Vagina (tissue), 2 donors: ENCODE data around the gene SHANK3. TPM values are rescaled to one million over a fixed set of nuclear protein-coding genes. Genes with fewer than 3 reads are reported as not detected.

Experiments used
- DNase-seq, 2 donors: peaks; one replicate each; pipeline ENCODE4 v3.0.0-alpha.2; 2017; ENCODE audit errors: extremely low spot score in 2 of 2
- H3K27ac ChIP-seq: fragments of 200-600 bp; sonication (generic); one replicate; pipeline ENCODE4 v1.5.1; 2019
- H3K27me3 ChIP-seq: fragments of 200-600 bp; sonication (generic); one replicate; pipeline ENCODE4 v1.5.1; 2019
- H3K36me3 ChIP-seq, 2 donors: fragments of 200-600 bp; sonication (generic); one replicate each; pipeline ENCODE4 v1.5.1; 2017 to 2019
- H3K4me1 ChIP-seq: fragments of 200-600 bp; sonication (generic); one replicate; pipeline ENCODE4 v1.5.1; 2019
- H3K4me3 ChIP-seq, 2 donors: fragments of 200-600 bp; sonication (generic); 1 replicate in 1 of 2; 2 replicates in 1 of 2; pipeline ENCODE4 v1.5.1; 2016 to 2019
- H3K9me3 ChIP-seq: fragments of 200-600 bp; sonication (generic); one replicate; pipeline ENCODE4 v1.5.1; 2019
- POLR2A ChIP-seq, 2 donors: fragments of 450-650 bp; IDR thresholded peaks; one replicate each; pipeline ENCODE4 v1.6.1; 2017; ENCODE audit warnings: antibody characterized with exemption in 2 of 2, mild to moderate bottlenecking in 2 of 2, moderate library complexity in 2 of 2
- POLR2AphosphoS5 ChIP-seq, 2 donors: sonication (generic); formaldehyde crosslinking; IDR thresholded peaks; one replicate each; pipeline ENCODE4 v1.9.0; 2017; ENCODE audit warnings: antibody characterized with exemption in 2 of 2, mild to moderate bottlenecking in 2 of 2, low read depth in 1 of 2; ENCODE audit not compliant: insufficient read depth in 1 of 2
- intact Hi-C: fragments of 100-400 bp; cut with DNase I; formaldehyde crosslinking; loops from one replicate; pipeline ENCODE4 v1.15.1; 2023
- total RNA-seq: library from RNA; depleted of rRNA; stranded (reverse); fragments of >200 nt; gene quantifications from one replicate; pipeline ENCODE4 v1.2.3, GENCODE V29; 2016
- TF ChIP-seq, protein P1 (sequence below), 3 experiments: fragments of 450-650 bp in 2 of 3; fragments of 200-600 bp in 1 of 3; sonication (generic) in 1 of 3; IDR thresholded peaks; one replicate each; pipeline ENCODE4 v1.5.1; 2017 to 2019; ENCODE audit warnings: antibody characterized with exemption in 3 of 3, mild to moderate bottlenecking in 2 of 3, moderate library complexity in 2 of 3

SHANK3 gene
- total RNA-seq, 1 donor from 2014 or later, result 20.4 TPM

DNA sequence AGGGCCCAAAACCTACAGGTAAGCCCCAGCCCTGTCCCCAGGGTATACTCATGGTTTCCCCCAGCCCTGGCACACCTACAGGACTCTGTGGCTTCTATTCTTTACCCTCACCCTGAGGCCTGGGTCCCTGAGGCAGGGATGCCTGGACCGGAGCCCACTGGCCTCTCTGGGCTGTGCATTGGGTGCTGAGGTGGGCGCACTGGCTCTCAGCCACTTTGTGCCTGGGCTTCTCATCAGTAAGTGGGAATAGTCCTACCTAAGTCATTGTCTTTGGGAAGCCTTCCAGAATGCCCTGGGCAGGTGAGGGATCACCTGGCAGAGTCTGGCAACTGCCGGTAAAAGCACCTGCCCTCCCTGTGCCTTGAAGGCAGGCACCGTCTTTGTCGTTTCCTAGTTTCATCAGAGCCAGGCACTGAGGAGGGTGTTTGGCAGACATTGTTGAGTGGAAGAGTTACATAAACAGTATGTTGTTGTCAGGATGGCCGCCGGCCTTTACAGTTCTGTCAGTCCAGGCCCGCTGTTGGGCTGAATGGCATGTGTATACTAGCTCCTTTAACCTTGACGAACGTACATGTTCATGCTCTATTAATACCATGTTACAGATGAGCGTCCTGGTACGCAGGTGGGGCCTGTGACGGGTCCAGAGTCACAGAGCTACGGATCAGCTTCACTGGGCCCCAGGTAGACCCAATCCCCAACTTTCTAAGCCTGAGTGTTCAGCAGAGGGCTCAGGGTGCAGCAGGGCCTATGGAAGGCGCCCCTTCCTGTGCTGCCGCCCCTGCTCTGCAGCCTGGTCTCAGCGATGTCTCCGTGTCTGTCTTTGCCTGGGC is 23.0 kb downstream of the SHANK3 start:
- TF ChIP-seq, protein P1, sequence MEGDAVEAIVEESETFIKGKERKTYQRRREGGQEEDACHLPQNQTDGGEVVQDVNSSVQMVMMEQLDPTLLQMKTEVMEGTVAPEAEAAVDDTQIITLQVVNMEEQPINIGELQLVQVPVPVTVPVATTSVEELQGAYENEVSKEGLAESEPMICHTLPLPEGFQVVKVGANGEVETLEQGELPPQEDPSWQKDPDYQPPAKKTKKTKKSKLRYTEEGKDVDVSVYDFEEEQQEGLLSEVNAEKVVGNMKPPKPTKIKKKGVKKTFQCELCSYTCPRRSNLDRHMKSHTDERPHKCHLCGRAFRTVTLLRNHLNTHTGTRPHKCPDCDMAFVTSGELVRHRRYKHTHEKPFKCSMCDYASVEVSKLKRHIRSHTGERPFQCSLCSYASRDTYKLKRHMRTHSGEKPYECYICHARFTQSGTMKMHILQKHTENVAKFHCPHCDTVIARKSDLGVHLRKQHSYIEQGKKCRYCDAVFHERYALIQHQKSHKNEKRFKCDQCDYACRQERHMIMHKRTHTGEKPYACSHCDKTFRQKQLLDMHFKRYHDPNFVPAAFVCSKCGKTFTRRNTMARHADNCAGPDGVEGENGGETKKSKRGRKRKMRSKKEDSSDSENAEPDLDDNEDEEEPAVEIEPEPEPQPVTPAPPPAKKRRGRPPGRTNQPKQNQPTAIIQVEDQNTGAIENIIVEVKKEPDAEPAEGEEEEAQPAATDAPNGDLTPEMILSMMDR (IDR thresholded peaks at IDR 0.05), result no peak
- TF ChIP-seq POLR2AphosphoS5 (IDR thresholded peaks at IDR 0.05; ENCODE audit: insufficient read depth in 1 of 2, low read depth in 1 of 2), result no peak
- no peak for TF ChIP-seq POLR2A (IDR thresholded peaks at IDR 0.05)
- H3K27ac ChIP-seq, result no peak overlapping the region
- DNase-seq, result no peak

DNA sequence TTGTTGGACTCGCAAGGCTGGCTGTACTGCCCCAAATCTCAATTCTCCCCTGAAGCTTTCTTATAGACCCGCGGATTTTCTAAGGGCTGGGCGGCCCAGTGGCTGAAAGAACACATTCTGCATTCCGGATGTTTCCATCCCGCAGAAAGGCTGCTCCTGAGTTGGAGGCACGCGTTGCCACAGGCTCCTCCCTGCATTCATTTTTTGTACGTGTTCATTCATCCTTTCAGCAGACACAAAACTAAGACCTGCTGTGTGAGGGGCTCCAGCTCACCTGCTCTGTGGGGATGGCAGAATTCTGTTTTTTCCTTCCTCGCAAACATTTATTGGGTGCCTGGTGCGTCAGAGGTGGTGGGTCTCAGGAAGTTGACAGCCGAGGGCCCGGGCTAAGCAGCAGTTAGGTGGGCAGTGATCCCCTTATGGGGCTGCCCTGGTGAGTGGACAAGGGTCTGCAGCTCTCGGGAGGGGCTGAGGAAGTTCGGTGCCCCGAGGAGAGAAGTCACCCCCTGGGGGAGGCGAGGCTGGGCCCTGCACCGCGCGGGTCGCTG is 23.7 kb downstream of the SHANK3 start:
- intact Hi-C loops, result no loop called here
- Histone ChIP-seq H3K4me3 (peak overlapping the region; percentile 43 to 55), H3K4me1 (peaks cover 47% of the 10 kb centered on the region), H3K27me3 (no peaks in the 10 kb centered on the region), H3K9me3 (no peaks in the 10 kb centered on the region), H3K27ac (no peak overlapping the region), H3K36me3 (no peaks in the 10 kb centered on the region)
- no peak for DNase-seq
- TF ChIP-seq POLR2A (IDR thresholded peaks at IDR 0.05) (no peak), POLR2AphosphoS5 (IDR thresholded peaks at IDR 0.05; ENCODE audit: insufficient read depth in 1 of 2, low read depth in 1 of 2) (no peak)
- TF ChIP-seq, protein P1 (IDR thresholded peaks at IDR 0.05), result no peak

More for the DNA sequence above, 23.0 kb downstream of the SHANK3 start:
- intact Hi-C loops, result no loop called here
- no peaks in the 10 kb centered on the region for H3K36me3 ChIP-seq
- H3K4me1 ChIP-seq, result peaks cover 46% of the 10 kb centered on the region
- no peak overlapping the region for H3K4me3 ChIP-seq
- no peaks in the 10 kb centered on the region for H3K9me3 ChIP-seq
- H3K27me3 ChIP-seq, result no peaks in the 10 kb centered on the region

DNA sequence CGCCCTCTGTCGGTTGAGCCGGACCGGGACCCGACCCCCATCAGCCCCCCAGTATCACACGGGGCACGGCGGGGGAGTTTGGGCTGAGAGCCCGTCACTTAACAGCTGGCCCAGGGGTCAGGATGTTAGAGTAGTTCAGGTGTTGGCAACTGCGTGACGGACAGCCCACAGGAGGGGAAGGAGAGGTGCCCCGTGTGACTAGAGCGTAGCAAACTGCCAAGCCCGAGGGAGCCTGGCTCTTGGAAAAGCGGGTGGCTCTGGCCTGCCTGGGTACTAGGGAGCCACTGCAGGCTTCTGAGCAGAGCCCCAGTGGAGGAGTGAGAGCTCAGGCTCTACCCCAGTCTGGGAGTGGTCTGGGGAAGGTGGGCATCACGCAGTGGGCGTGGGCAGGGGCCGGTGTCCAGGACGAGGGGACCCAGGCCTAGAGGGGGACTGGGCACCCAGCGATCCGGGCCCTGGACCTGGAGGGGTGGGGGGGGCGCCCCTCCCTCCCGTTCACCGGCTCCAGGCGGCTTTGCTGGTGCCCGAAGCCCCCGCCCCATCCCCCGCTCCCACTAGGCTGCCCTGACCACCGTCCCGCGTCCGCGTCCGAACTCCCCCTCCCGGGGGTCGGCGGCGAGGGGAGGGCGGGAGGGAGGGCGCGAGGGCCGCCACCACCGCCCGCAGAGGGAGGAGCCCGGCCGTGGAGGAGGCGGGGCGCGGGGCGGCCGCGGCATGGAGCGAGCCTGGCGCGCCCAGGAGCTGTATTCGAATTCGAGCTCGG is 24.4 kb downstream of the SHANK3 start:
- DNase-seq, result no peak
- Histone ChIP-seq H3K4me3 (peak overlapping the region; percentile 43 to 55), H3K27me3 (no peaks in the 10 kb centered on the region), H3K9me3 (no peaks in the 10 kb centered on the region), H3K27ac (peak overlapping the region; percentile 65), H3K36me3 (no peaks in the 10 kb centered on the region), H3K4me1 (peaks cover 47% of the 10 kb centered on the region)
- TF ChIP-seq POLR2AphosphoS5 (IDR thresholded peaks at IDR 0.05; ENCODE audit: insufficient read depth in 1 of 2, low read depth in 1 of 2) (no peak), POLR2A (IDR thresholded peaks at IDR 0.05) (no peak)
- TF ChIP-seq, protein P1 (IDR thresholded peaks at IDR 0.05), result peak in 1 of 3 experiments; percentile 22
- intact Hi-C loops, result no loop called here

DNA sequence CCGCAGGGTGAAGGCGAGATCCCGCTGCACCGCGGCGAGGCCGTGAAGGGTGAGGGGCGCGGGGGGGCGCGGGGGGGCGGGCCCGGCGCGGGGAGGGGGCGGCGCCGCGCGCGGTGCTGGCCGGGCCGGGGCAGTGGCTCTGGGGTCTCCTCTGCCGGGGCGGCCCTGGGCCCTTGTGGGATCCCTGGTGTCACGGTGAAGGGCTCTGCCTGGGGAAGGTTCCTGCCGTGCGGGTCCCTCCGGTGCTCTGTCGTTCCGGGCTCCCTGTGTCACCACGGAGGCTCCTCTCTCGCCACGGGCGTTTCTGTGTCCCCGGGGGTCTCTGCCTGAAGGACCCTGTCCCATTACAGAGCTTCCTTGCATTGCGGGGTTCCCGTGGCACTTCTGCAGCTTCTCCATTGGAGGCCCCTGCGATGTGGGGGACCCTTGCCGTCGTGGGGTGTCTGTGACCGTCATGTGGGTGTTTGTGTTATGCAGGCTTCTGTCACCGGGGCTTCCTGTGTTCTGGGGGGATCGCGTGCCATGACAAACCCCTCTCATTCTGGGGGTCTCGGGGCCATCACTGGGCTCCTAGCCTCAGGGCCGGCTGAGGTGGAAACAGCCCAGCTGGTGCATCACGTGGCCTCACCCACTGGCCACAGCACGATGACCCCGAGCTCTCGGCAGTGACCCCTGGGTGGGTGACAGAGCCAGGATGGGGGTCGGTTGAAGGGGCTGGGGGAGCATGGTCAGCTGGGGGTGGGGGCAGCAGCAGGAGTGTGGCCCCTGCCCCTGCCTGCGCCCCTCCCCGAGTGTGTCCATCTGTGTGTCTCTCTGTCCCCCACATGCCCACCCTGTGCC is 25.3 kb downstream of the SHANK3 start:
- Histone ChIP-seq H3K9me3 (no peaks in the 10 kb centered on the region), H3K4me1 (peaks cover 47% of the 10 kb centered on the region), H3K27me3 (no peaks in the 10 kb centered on the region), H3K27ac (no peak overlapping the region), H3K36me3 (no peaks in the 10 kb centered on the region), H3K4me3 (peak overlapping the region; percentile 43 to 50)
- no peak for DNase-seq
- intact Hi-C loops, result no loop called here
- no peak for TF ChIP-seq POLR2A (IDR thresholded peaks at IDR 0.05)
- TF ChIP-seq, protein P1 (IDR thresholded peaks at IDR 0.05), result no peak
- TF ChIP-seq POLR2AphosphoS5 (IDR thresholded peaks at IDR 0.05; ENCODE audit: insufficient read depth in 1 of 2, low read depth in 1 of 2), result no peak
